Measurements from ENCODE around the gene ZNF225.
"Not testable (repeated sequence)": the region's sequence is repeated elsewhere in the genome, so short reads cannot be mapped to it uniquely, and the experiment has no call there.

The ZNF225 gene

GRCh38 chr19:44163789-44164188 is 50.6 kb downstream of the ZNF225 start:
- no peak for DNase-seq (ENCODE audit: low read depth)

GRCh38 chr19:44164327-44164672 is 51.1 kb downstream of the ZNF225 start:
- no peak for DNase-seq (ENCODE audit: low read depth)

- peak; percentile 69 for DNase-seq (ENCODE audit: low read depth)
These were observed 51.7 kb downstream of the ZNF225 start, which contains the start of gene ZNF226 for GRCh38 chr19:44164673-44165512. Gene ZNF226, plus strand, starts transcription at chr19:44165100. Its CDS starts 4,981 bp downstream, at chr19:44170081.

- DNase-seq (ENCODE audit: low read depth), result not testable (repeated sequence)
These were observed 57.5 kb downstream of the ZNF225 start for GRCh38 chr19:44170660-44171059.

- no peak for DNase-seq (ENCODE audit: low read depth)
These were observed 63.4 kb downstream of the ZNF225 start for GRCh38 chr19:44176590-44176989.

- no peak for DNase-seq (ENCODE audit: low read depth)
These were observed 67.8 kb downstream of the ZNF225 start for GRCh38 chr19:44180968-44181367.

- DNase-seq (ENCODE audit: low read depth), result no peak
These were observed 68.9 kb downstream of the ZNF225 start for GRCh38 chr19:44182145-44182544.
